A549 treated with AZD9567 at 1 μM for 4 hours (cell line): ENCODE results near the gene CAND1. TPM values are rescaled to one million over a fixed set of nuclear protein-coding genes. Genes with fewer than 3 reads are reported as not detected.

Source experiments
- total RNA-seq: library from RNA; stranded (reverse); fragments of 200-300 nt; extraction: Qiagen RNA extraction; gene quantifications from 5 replicates; pipeline ENCODE4 v1.2.3, GENCODE V29; 2022; ENCODE audit not compliant: insufficient read depth

CAND1 gene
- 68.0 to 94.4 TPM (median 89.4 TPM) in 5 replicates for total RNA-seq

GRCh38 chr12:67268896-67269632, at the start of gene CAND1:
TSS of gene CAND1 (plus strand) at chr12:67269358. CDS start at chr12:67269718, 360 bp downstream.

